GM21447 (cell line): ENCODE data around the gene TNP1.

Source experiments
- ATAC-seq: cut with Tn5 transposase; IDR thresholded peaks from one replicate; pipeline ENCODE4 v1.9.1; 2021; ENCODE audit not compliant: unreplicated experiment

The TNP1 gene

GRCh38 chr2:216859944-216860343, at the start of gene TNP1:
Gene TNP1, minus strand, starts transcription at chr2:216860064. Its CDS starts 30 bp downstream, at chr2:216860034.
- no peak for ATAC-seq

GRCh38 chr2:216908300-216908699, 48.4 kb upstream of the TNP1 start:
- ATAC-seq: no peak

GRCh38 chr2:216905649-216906329, 45.9 kb upstream of the TNP1 start:
- ATAC-seq: no peak

- no peak for ATAC-seq
These were observed 45.1 kb upstream of the TNP1 start for GRCh38 chr2:216904974-216905373.

- ATAC-seq: no peak
These were observed 44.7 kb upstream of the TNP1 start for GRCh38 chr2:216904554-216904953.

- no peak for ATAC-seq
These were observed 43.6 kb upstream of the TNP1 start for GRCh38 chr2:216903470-216903869.

- ATAC-seq: no peak
These were observed 41.4 kb upstream of the TNP1 start for GRCh38 chr2:216901273-216901672.

- no peak for ATAC-seq
These were observed 40.5 kb upstream of the TNP1 start for GRCh38 chr2:216900406-216900805.

- ATAC-seq: no peak
These were observed 37.8 kb upstream of the TNP1 start for GRCh38 chr2:216897561-216898203.

GRCh38 chr2:216890138-216890537, 30.3 kb upstream of the TNP1 start:
- ATAC-seq: no peak

GRCh38 chr2:216888887-216889622, 29.2 kb upstream of the TNP1 start:
- ATAC-seq: no peak

GRCh38 chr2:216888081-216888480, 28.2 kb upstream of the TNP1 start:
- no peak for ATAC-seq

- ATAC-seq: no peak
These were observed 27.3 kb upstream of the TNP1 start for GRCh38 chr2:216887138-216887537.

- no peak for ATAC-seq
These were observed 25.3 kb upstream of the TNP1 start for GRCh38 chr2:216885117-216885553.

- no peak for ATAC-seq
These were observed 24.5 kb upstream of the TNP1 start for GRCh38 chr2:216884347-216884746.

GRCh38 chr2:216882876-216883275, 23.0 kb upstream of the TNP1 start:
- no peak for ATAC-seq

- ATAC-seq: no peak
These were observed 21.5 kb upstream of the TNP1 start for GRCh38 chr2:216881411-216881810.

GRCh38 chr2:216880509-216881184, 20.8 kb upstream of the TNP1 start:
- no peak for ATAC-seq

- no peak for ATAC-seq
These were observed 20.1 kb upstream of the TNP1 start for GRCh38 chr2:216879727-216880508.

- no peak for ATAC-seq
These were observed 18.2 kb upstream of the TNP1 start for GRCh38 chr2:216878072-216878471.

- no peak for ATAC-seq
These were observed 17.2 kb upstream of the TNP1 start for GRCh38 chr2:216877085-216877484.
